ENCODE data around the gene SLC5A1.

SLC5A1 gene

GRCh38 chr22:32042924-32043323 is at the start of gene SLC5A1:
Gene SLC5A1 (plus strand): TSS chr22:32043261. CDS start chr22:32043282, 21 bp downstream.
- H3K9ac ChIP-seq (ENCODE audit: low read depth in 1 of 2, low read length in 2 of 2), result peak within 1 kb of the TSS; percentile 90 to 93
- no peaks in the 10 kb centered on the region for H3K9me3 ChIP-seq (ENCODE audit: control insufficient read depth in 1 of 2, low read length in 2 of 2)
- peak within 1 kb of the TSS; percentile 65 for H3K27ac ChIP-seq (ENCODE audit: low read depth, low read length)
- H3K4me1 ChIP-seq (ENCODE audit: control insufficient read depth in 1 of 2, insufficient read depth in 2 of 2, low read length in 2 of 2), result peaks cover 15 to 23% of the 10 kb centered on the region in 2 donors
- peaks cover 7 to 11% of the 10 kb centered on the region in 2 donors for H3K36me3 ChIP-seq (ENCODE audit: control insufficient read depth in 1 of 2, insufficient read depth in 2 of 2, low read length in 2 of 2)
- peak within 1 kb of the TSS; percentile 86 to 87 for H3K4me3 ChIP-seq (ENCODE audit: low read depth in 1 of 2, low read length in 2 of 2)
- H3K27me3 ChIP-seq (ENCODE audit: control insufficient read depth in 1 of 2, insufficient read depth in 2 of 2, low read length in 2 of 2), result peaks cover 0 to 4% of the 10 kb centered on the region in 2 donors

- peaks cover 20 to 22% of the 10 kb centered on the region in 2 donors for H3K4me1 ChIP-seq (ENCODE audit: control insufficient read depth in 1 of 2, insufficient read depth in 2 of 2, low read length in 2 of 2)
- no peak overlapping the region for H3K4me3 ChIP-seq (ENCODE audit: low read depth in 1 of 2, low read length in 2 of 2)
- no peak overlapping the region for H3K9ac ChIP-seq (ENCODE audit: low read depth in 1 of 2, low read length in 2 of 2)
- H3K27ac ChIP-seq (ENCODE audit: low read depth, low read length), result no peak overlapping the region
- no peaks in the 10 kb centered on the region for H3K36me3 ChIP-seq (ENCODE audit: control insufficient read depth in 1 of 2, insufficient read depth in 2 of 2, low read length in 2 of 2)
- no peaks in the 10 kb centered on the region for H3K27me3 ChIP-seq (ENCODE audit: control insufficient read depth in 1 of 2, insufficient read depth in 2 of 2, low read length in 2 of 2)
- H3K9me3 ChIP-seq (ENCODE audit: control insufficient read depth in 1 of 2, low read length in 2 of 2), result no peaks in the 10 kb centered on the region
These were observed 48.0 kb upstream of the SLC5A1 start for GRCh38 chr22:31995046-31995445.

GRCh38 chr22:31995807-31996206 is 47.3 kb upstream of the SLC5A1 start:
- H3K4me3 ChIP-seq (ENCODE audit: low read depth in 1 of 2, low read length in 2 of 2), result no peak overlapping the region
- H3K27me3 ChIP-seq (ENCODE audit: control insufficient read depth in 1 of 2, insufficient read depth in 2 of 2, low read length in 2 of 2), result no peaks in the 10 kb centered on the region
- H3K36me3 ChIP-seq (ENCODE audit: control insufficient read depth in 1 of 2, insufficient read depth in 2 of 2, low read length in 2 of 2), result no peaks in the 10 kb centered on the region
- H3K9me3 ChIP-seq (ENCODE audit: control insufficient read depth in 1 of 2, low read length in 2 of 2), result no peaks in the 10 kb centered on the region
- no peak overlapping the region for H3K9ac ChIP-seq (ENCODE audit: low read depth in 1 of 2, low read length in 2 of 2)
- no peak overlapping the region for H3K27ac ChIP-seq (ENCODE audit: low read depth, low read length)
- H3K4me1 ChIP-seq (ENCODE audit: control insufficient read depth in 1 of 2, insufficient read depth in 2 of 2, low read length in 2 of 2), result peaks cover 13 to 14% of the 10 kb centered on the region in 2 donors

GRCh38 chr22:31998784-31999385 is 44.2 kb upstream of the SLC5A1 start:
- H3K9ac ChIP-seq (ENCODE audit: low read depth in 1 of 2, low read length in 2 of 2), result no peak overlapping the region
- no peaks in the 10 kb centered on the region for H3K27me3 ChIP-seq (ENCODE audit: control insufficient read depth in 1 of 2, insufficient read depth in 2 of 2, low read length in 2 of 2)
- no peak overlapping the region for H3K27ac ChIP-seq (ENCODE audit: low read depth, low read length)
- no peaks in the 10 kb centered on the region for H3K9me3 ChIP-seq (ENCODE audit: control insufficient read depth in 1 of 2, low read length in 2 of 2)
- no peak overlapping the region for H3K4me3 ChIP-seq (ENCODE audit: low read depth in 1 of 2, low read length in 2 of 2)
- no peaks in the 10 kb centered on the region for H3K36me3 ChIP-seq (ENCODE audit: control insufficient read depth in 1 of 2, insufficient read depth in 2 of 2, low read length in 2 of 2)
- peaks cover 9 to 10% of the 10 kb centered on the region in 2 donors for H3K4me1 ChIP-seq (ENCODE audit: control insufficient read depth in 1 of 2, insufficient read depth in 2 of 2, low read length in 2 of 2)

GRCh38 chr22:32000181-32000580 is 42.9 kb upstream of the SLC5A1 start:
- H3K27ac ChIP-seq (ENCODE audit: low read depth, low read length), result no peak overlapping the region
- peaks cover 9 to 13% of the 10 kb centered on the region in 2 donors for H3K4me1 ChIP-seq (ENCODE audit: control insufficient read depth in 1 of 2, insufficient read depth in 2 of 2, low read length in 2 of 2)
- H3K9me3 ChIP-seq (ENCODE audit: control insufficient read depth in 1 of 2, low read length in 2 of 2), result no peaks in the 10 kb centered on the region
- no peak overlapping the region for H3K4me3 ChIP-seq (ENCODE audit: low read depth in 1 of 2, low read length in 2 of 2)
- H3K27me3 ChIP-seq (ENCODE audit: control insufficient read depth in 1 of 2, insufficient read depth in 2 of 2, low read length in 2 of 2), result no peaks in the 10 kb centered on the region
- no peak overlapping the region for H3K9ac ChIP-seq (ENCODE audit: low read depth in 1 of 2, low read length in 2 of 2)
- H3K36me3 ChIP-seq (ENCODE audit: control insufficient read depth in 1 of 2, insufficient read depth in 2 of 2, low read length in 2 of 2), result no peaks in the 10 kb centered on the region

GRCh38 chr22:32005453-32005852 is 37.6 kb upstream of the SLC5A1 start:
- Histone ChIP-seq H3K9me3 (ENCODE audit: control insufficient read depth in 1 of 2, low read length in 2 of 2) (no peaks in the 10 kb centered on the region), H3K4me1 (ENCODE audit: control insufficient read depth in 1 of 2, insufficient read depth in 2 of 2, low read length in 2 of 2) (peaks cover 5 to 11% of the 10 kb centered on the region in 2 donors), H3K9ac (ENCODE audit: low read depth in 1 of 2, low read length in 2 of 2) (no peak overlapping the region), H3K27me3 (ENCODE audit: control insufficient read depth in 1 of 2, insufficient read depth in 2 of 2, low read length in 2 of 2) (no peaks in the 10 kb centered on the region), H3K27ac (ENCODE audit: low read depth, low read length) (no peak overlapping the region), H3K4me3 (ENCODE audit: low read depth in 1 of 2, low read length in 2 of 2) (no peak overlapping the region), H3K36me3 (ENCODE audit: control insufficient read depth in 1 of 2, insufficient read depth in 2 of 2, low read length in 2 of 2) (no peaks in the 10 kb centered on the region)

- Histone ChIP-seq H3K9me3 (ENCODE audit: control insufficient read depth in 1 of 2, low read length in 2 of 2) (peaks cover 8 to 10% of the 10 kb centered on the region in 2 donors), H3K27me3 (ENCODE audit: control insufficient read depth in 1 of 2, insufficient read depth in 2 of 2, low read length in 2 of 2) (no peaks in the 10 kb centered on the region), H3K9ac (ENCODE audit: low read depth in 1 of 2, low read length in 2 of 2) (no peak overlapping the region), H3K4me1 (ENCODE audit: control insufficient read depth in 1 of 2, insufficient read depth in 2 of 2, low read length in 2 of 2) (no peaks in the 10 kb centered on the region), H3K27ac (ENCODE audit: low read depth, low read length) (no peak overlapping the region), H3K4me3 (ENCODE audit: low read depth in 1 of 2, low read length in 2 of 2) (no peak overlapping the region), H3K36me3 (ENCODE audit: control insufficient read depth in 1 of 2, insufficient read depth in 2 of 2, low read length in 2 of 2) (no peaks in the 10 kb centered on the region)
These were observed 29.9 kb upstream of the SLC5A1 start for GRCh38 chr22:32013200-32013599.

- Histone ChIP-seq H3K4me3 (ENCODE audit: low read depth in 1 of 2, low read length in 2 of 2) (no peak overlapping the region), H3K27me3 (ENCODE audit: control insufficient read depth in 1 of 2, insufficient read depth in 2 of 2, low read length in 2 of 2) (no peaks in the 10 kb centered on the region), H3K27ac (ENCODE audit: low read depth, low read length) (no peak overlapping the region), H3K36me3 (ENCODE audit: control insufficient read depth in 1 of 2, insufficient read depth in 2 of 2, low read length in 2 of 2) (no peaks in the 10 kb centered on the region), H3K9me3 (ENCODE audit: control insufficient read depth in 1 of 2, low read length in 2 of 2) (peaks cover 8 to 10% of the 10 kb centered on the region in 2 donors), H3K4me1 (ENCODE audit: control insufficient read depth in 1 of 2, insufficient read depth in 2 of 2, low read length in 2 of 2) (no peaks in the 10 kb centered on the region), H3K9ac (ENCODE audit: low read depth in 1 of 2, low read length in 2 of 2) (no peak overlapping the region)
These were observed 27.0 kb upstream of the SLC5A1 start for GRCh38 chr22:32016081-32016480.

GRCh38 chr22:32018056-32018455 is 25.0 kb upstream of the SLC5A1 start:
- Histone ChIP-seq H3K36me3 (ENCODE audit: control insufficient read depth in 1 of 2, insufficient read depth in 2 of 2, low read length in 2 of 2) (no peaks in the 10 kb centered on the region), H3K9ac (ENCODE audit: low read depth in 1 of 2, low read length in 2 of 2) (no peak overlapping the region), H3K4me3 (ENCODE audit: low read depth in 1 of 2, low read length in 2 of 2) (no peak overlapping the region), H3K9me3 (ENCODE audit: control insufficient read depth in 1 of 2, low read length in 2 of 2) (peaks cover 5 to 7% of the 10 kb centered on the region in 2 donors), H3K27me3 (ENCODE audit: control insufficient read depth in 1 of 2, insufficient read depth in 2 of 2, low read length in 2 of 2) (no peaks in the 10 kb centered on the region), H3K4me1 (ENCODE audit: control insufficient read depth in 1 of 2, insufficient read depth in 2 of 2, low read length in 2 of 2) (peaks cover 5 to 8% of the 10 kb centered on the region in 2 donors), H3K27ac (ENCODE audit: low read depth, low read length) (no peak overlapping the region)

GRCh38 chr22:32020117-32020516 is 22.9 kb upstream of the SLC5A1 start:
- no peaks in the 10 kb centered on the region for H3K9me3 ChIP-seq (ENCODE audit: control insufficient read depth in 1 of 2, low read length in 2 of 2)
- H3K27me3 ChIP-seq (ENCODE audit: control insufficient read depth in 1 of 2, insufficient read depth in 2 of 2, low read length in 2 of 2), result no peaks in the 10 kb centered on the region
- H3K9ac ChIP-seq (ENCODE audit: low read depth in 1 of 2, low read length in 2 of 2), result no peak overlapping the region
- peaks cover 22 to 23% of the 10 kb centered on the region in 2 donors for H3K4me1 ChIP-seq (ENCODE audit: control insufficient read depth in 1 of 2, insufficient read depth in 2 of 2, low read length in 2 of 2)
- H3K36me3 ChIP-seq (ENCODE audit: control insufficient read depth in 1 of 2, insufficient read depth in 2 of 2, low read length in 2 of 2), result no peaks in the 10 kb centered on the region
- no peak overlapping the region for H3K4me3 ChIP-seq (ENCODE audit: low read depth in 1 of 2, low read length in 2 of 2)
- H3K27ac ChIP-seq (ENCODE audit: low read depth, low read length), result no peak overlapping the region
